CD14-positive monocyte (primary cell): ENCODE measurements around the gene SLX9. TPM values are rescaled to one million over a fixed set of nuclear protein-coding genes. Genes with fewer than 3 reads are reported as not detected.

Source experiments
- DNase-seq, 3 donors: peaks; one replicate each; pipeline ENCODE4 v3.0.0-alpha.2; 2011 to 2022
- H2AFZ ChIP-seq: 2 replicates; pipeline ENCODE4 v1.6.0; 2012; ENCODE audit warnings: mild to moderate bottlenecking, low read depth, low read length, inconsistent platforms; ENCODE audit not compliant: insufficient read depth, poor library complexity, severe bottlenecking
- H3K27ac ChIP-seq, 2 donors: 1 replicate in 1 of 2; 2 replicates in 1 of 2; pipeline ENCODE4 v1.5.1; 2012 to 2013; ENCODE audit warnings: low read length in 2 of 2, control low read depth in 1 of 2, inconsistent platforms in 1 of 2, low read depth in 1 of 2, mild to moderate bottlenecking in 1 of 2
- H3K27me3 ChIP-seq, 2 donors: one replicate each; pipeline versions ENCODE4 v1.6.0 to v1.6.1; 2011 to 2013; ENCODE audit warnings: low read length in 2 of 2; ENCODE audit not compliant: control insufficient read depth in 2 of 2, insufficient read depth in 2 of 2
- H3K36me3 ChIP-seq, 2 donors: replicated peaks in 1 of 2; 1 replicate in 1 of 2; 2 replicates in 1 of 2; pipeline versions ENCODE4 v1.5.1 to v1.6.1; 2012 to 2013; ENCODE audit warnings: low read length in 2 of 2, control low read depth in 1 of 2, inconsistent platforms in 1 of 2, mild to moderate bottlenecking in 1 of 2; ENCODE audit not compliant: insufficient read depth in 2 of 2, control insufficient read depth in 1 of 2
- H3K4me1 ChIP-seq, 2 donors: 1 replicate in 1 of 2; 2 replicates in 1 of 2; pipeline versions ENCODE4 v1.5.1 to v1.6.1; 2012 to 2013; ENCODE audit warnings: low read length in 2 of 2, control low read depth in 1 of 2, inconsistent platforms in 1 of 2, mild to moderate bottlenecking in 1 of 2, moderate library complexity in 1 of 2; ENCODE audit not compliant: insufficient read depth in 2 of 2, control insufficient read depth in 1 of 2
- H3K4me2 ChIP-seq: replicated peaks from 2 replicates; pipeline ENCODE3; 2012; ENCODE audit warnings: low read length, moderate library complexity, mild to moderate bottlenecking; ENCODE audit not compliant: poor library complexity, severe bottlenecking; ENCODE audit errors: extremely low read depth
- H3K4me3 ChIP-seq, 3 experiments: fragments of 200-600 bp in 1 of 3; sonication (generic) in 1 of 3; replicated peaks in 1 of 3; 1 replicate in 2 of 3; 2 replicates in 1 of 3; pipeline ENCODE4 v1.5.1; 2011 to 2013; ENCODE audit warnings: low read length in 3 of 3, mild to moderate bottlenecking in 3 of 3, control low read depth in 2 of 3, low read depth in 2 of 3, inconsistent platforms in 1 of 3, moderate library complexity in 1 of 3
- H3K79me2 ChIP-seq: 2 replicates; pipeline ENCODE4 v1.6.0; 2012; ENCODE audit warnings: mild to moderate bottlenecking, control low read depth, inconsistent platforms, low read length, moderate library complexity; ENCODE audit not compliant: insufficient read depth
- H3K9ac ChIP-seq: 2 replicates; pipeline ENCODE4 v1.6.0; 2017; ENCODE audit warnings: low read length, mild to moderate bottlenecking; ENCODE audit not compliant: insufficient read depth, poor library complexity, severe bottlenecking
- H3K9me3 ChIP-seq, 2 donors: replicated peaks in 1 of 2; 1 replicate in 1 of 2; 2 replicates in 1 of 2; pipeline versions ENCODE4 v1.5.1 to v1.6.1; 2012 to 2013; ENCODE audit warnings: low read length in 2 of 2, control low read depth in 1 of 2; ENCODE audit not compliant: control insufficient read depth in 1 of 2, insufficient read depth in 1 of 2
- H4K20me1 ChIP-seq: 2 replicates; pipeline ENCODE4 v1.6.0; 2012; ENCODE audit warnings: mild to moderate bottlenecking, low read length, control low read depth, moderate library complexity; ENCODE audit not compliant: insufficient read depth
- H3K27ac Mint-ChIP-seq, 7 donors: one replicate each; pipeline ENCODE4 v1.8.0; 2020; ENCODE audit warnings: mild to moderate bottlenecking in 7 of 7, mixed read lengths in 7 of 7, moderate library complexity in 6 of 7, inconsistent platforms in 2 of 7
- H3K27me3 Mint-ChIP-seq, 3 donors: one replicate each; pipeline ENCODE4 v1.8.0; 2021 to 2022; ENCODE audit warnings: low read depth in 3 of 3, mild to moderate bottlenecking in 3 of 3, mixed read lengths in 3 of 3, moderate library complexity in 3 of 3, inconsistent platforms in 1 of 3
- H3K36me3 Mint-ChIP-seq, 2 donors: one replicate each; pipeline ENCODE4 v1.8.0; 2020; ENCODE audit warnings: mixed read lengths in 2 of 2, inconsistent platforms in 1 of 2, mild to moderate bottlenecking in 1 of 2
- H3K4me1 Mint-ChIP-seq: one replicate; pipeline ENCODE4 v1.8.0; 2020; ENCODE audit warnings: mild to moderate bottlenecking, mixed read lengths
- H3K4me3 Mint-ChIP-seq, 2 donors: one replicate each; pipeline ENCODE4 v1.8.0; 2020; ENCODE audit warnings: mild to moderate bottlenecking in 2 of 2, mixed read lengths in 2 of 2, moderate library complexity in 1 of 2
- H3K9me3 Mint-ChIP-seq, 7 donors: one replicate each; pipeline ENCODE4 v1.8.0; 2020 to 2022; ENCODE audit warnings: mixed read lengths in 7 of 7, mild to moderate bottlenecking in 6 of 7, moderate library complexity in 6 of 7, inconsistent platforms in 2 of 7
- WGBS: methylation state at CpG from one replicate; pipeline ENCODE4 v1.1.5; 2013; ENCODE audit warnings: missing lambda C conversion rate; ENCODE audit not compliant: insufficient coverage; 5-methylcytosine and 5-hydroxymethylcytosine counted together
- intact Hi-C, 2 donors: fragments of 100-400 bp; cut with micrococcal nuclease; formaldehyde crosslinking; loops; one replicate each; pipeline versions ENCODE4 v1.15.0 to v1.15.1; 2023
- polyA plus RNA-seq, 3 donors: library from polyadenylated mRNA; depleted of rRNA in 1 of 3; unstranded in 2 of 3; stranded (reverse) in 1 of 3; fragments of 300-500 nt in 2 of 3; fragments of >200 nt in 1 of 3; fragmentation: Illumina TruSeq in 2 of 3; gene quantifications; 1 replicate in 2 of 3; 2 replicates in 1 of 3; pipeline ENCODE4 v1.2.3, GENCODE V29; 2012 to 2021
- TF ChIP-seq, protein P1 (sequence below): fragments of 200-600 bp; IDR thresholded peaks from one replicate; pipeline ENCODE4 v1.8.0; 2022; ENCODE audit warnings: antibody characterized with exemption, mild to moderate bottlenecking

SLX9 gene
- polyA plus RNA-seq, 3 donors = 7.5 to 9.0 (median 9.0) TPM

- Mint-ChIP-seq H3K27me3 (peaks cover 8 to 20% (median 10%) of the 10 kb centered on the region in 3 donors), H3K4me3 (no peak overlapping the region), H3K4me1 (peaks cover 5% of the 10 kb centered on the region), H3K9me3 (peaks cover 3 to 13% (median 9%) of the 10 kb centered on the region in 7 donors), H3K27ac (no peak overlapping the region), H3K36me3 (no peaks in the 10 kb centered on the region)
- intact Hi-C loops = no loop called here
- Histone ChIP-seq H3K27me3 (peaks cover 0 to 4% of the 10 kb centered on the region in 2 donors), H3K27ac (no peak overlapping the region), H3K79me2 (no peaks in the 10 kb centered on the region), H3K36me3 (no peaks in the 10 kb centered on the region), H3K9me3 (no peaks in the 10 kb centered on the region), H3K9ac (no peak overlapping the region), H2AFZ (no peak overlapping the region), H4K20me1 (no peaks in the 10 kb centered on the region), H3K4me2 (no peak overlapping the region), H3K4me3 (no peak overlapping the region), H3K4me1 (no peaks in the 10 kb centered on the region)
- no peak for DNase-seq
- TF ChIP-seq, protein P1, sequence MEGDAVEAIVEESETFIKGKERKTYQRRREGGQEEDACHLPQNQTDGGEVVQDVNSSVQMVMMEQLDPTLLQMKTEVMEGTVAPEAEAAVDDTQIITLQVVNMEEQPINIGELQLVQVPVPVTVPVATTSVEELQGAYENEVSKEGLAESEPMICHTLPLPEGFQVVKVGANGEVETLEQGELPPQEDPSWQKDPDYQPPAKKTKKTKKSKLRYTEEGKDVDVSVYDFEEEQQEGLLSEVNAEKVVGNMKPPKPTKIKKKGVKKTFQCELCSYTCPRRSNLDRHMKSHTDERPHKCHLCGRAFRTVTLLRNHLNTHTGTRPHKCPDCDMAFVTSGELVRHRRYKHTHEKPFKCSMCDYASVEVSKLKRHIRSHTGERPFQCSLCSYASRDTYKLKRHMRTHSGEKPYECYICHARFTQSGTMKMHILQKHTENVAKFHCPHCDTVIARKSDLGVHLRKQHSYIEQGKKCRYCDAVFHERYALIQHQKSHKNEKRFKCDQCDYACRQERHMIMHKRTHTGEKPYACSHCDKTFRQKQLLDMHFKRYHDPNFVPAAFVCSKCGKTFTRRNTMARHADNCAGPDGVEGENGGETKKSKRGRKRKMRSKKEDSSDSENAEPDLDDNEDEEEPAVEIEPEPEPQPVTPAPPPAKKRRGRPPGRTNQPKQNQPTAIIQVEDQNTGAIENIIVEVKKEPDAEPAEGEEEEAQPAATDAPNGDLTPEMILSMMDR = no peak
- 96% methylated on average over 22 of the region's 22 CpGs for WGBS
Measured at GRCh38 chr21:45026066-45026745, 86.4 kb downstream of the SLX9 start.

Other genes with a start within 250 kb of the SLX9 start
- not detected for gene KRTAP10-12, start 242.9 kb upstream of the SLX9 start, polyA plus RNA-seq
- gene TSPEAR, start 228.5 kb upstream of the SLX9 start, polyA plus RNA-seq = not detected
- 100 to 1,000 TPM in 1 of 3 donors, 10 to 100 TPM in 2; 22.5 to 123 (median 31.0) TPM for gene UBE2G2, start 138.2 kb upstream of the SLX9 start, polyA plus RNA-seq
- 100 to 1,000 TPM in 2 of 3 donors, 10 to 100 TPM in 1; 70.9 to 112 (median 109) TPM for gene SUMO3, start 122.0 kb upstream of the SLX9 start, polyA plus RNA-seq
- 100 to 1,000 TPM; 118 to 238 (median 206) TPM for gene PTTG1IP, start 66.3 kb upstream of the SLX9 start, polyA plus RNA-seq
- 1,000 to 10,000 TPM; 1,470 to 1,628 (median 1,602) TPM for gene ITGB2, start 19.1 kb upstream of the SLX9 start, polyA plus RNA-seq
- 1 to 10 TPM in 2 of 3 donors, under 1 TPM in 1; 0.40 to 2.6 (median 1.0) TPM for gene ADARB1, start 134.6 kb downstream of the SLX9 start, polyA plus RNA-seq